ENCODE results near the gene ERF.
A peak's percentile ranks its signal among the peaks of the same experiment; 100 is the strongest.

ERF gene

DNA sequence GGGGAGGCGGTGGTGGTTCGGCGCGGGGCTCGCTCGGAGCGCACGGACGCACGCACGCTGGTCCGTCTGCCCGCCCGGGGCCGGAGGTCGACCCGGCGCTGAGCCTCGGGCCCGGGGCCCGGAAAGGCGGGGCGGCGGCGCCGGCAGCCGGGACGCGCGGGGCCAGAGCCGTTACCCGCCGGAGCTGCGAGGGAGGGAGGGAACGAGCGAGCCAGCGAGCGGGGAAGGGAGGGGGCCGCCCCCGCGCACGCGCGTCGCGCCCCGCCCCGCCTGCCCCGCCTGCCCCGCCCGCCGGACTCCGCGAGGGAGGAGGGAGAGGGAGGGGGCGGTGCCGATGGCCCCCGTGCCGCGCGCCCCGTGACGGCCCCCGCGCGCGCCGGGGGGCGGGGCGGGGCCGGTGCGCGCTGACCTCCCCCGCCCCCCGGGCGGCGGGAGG is 29.2 kb upstream of the ERF start:
- Mint-ChIP-seq H3K9me3 (no peaks in the 10 kb centered on the region), H3K4me3 (no peak overlapping the region), H3K4me1 (ENCODE audit: low read depth) (peaks cover 45% of the 10 kb centered on the region), H3K36me3 (ENCODE audit: low read depth) (peaks cover 28% of the 10 kb centered on the region), H3K27ac (no peak overlapping the region), H3K27me3 (no peaks in the 10 kb centered on the region)
- intact Hi-C loops (cut with micrococcal nuclease) = no loop called here

DNA sequence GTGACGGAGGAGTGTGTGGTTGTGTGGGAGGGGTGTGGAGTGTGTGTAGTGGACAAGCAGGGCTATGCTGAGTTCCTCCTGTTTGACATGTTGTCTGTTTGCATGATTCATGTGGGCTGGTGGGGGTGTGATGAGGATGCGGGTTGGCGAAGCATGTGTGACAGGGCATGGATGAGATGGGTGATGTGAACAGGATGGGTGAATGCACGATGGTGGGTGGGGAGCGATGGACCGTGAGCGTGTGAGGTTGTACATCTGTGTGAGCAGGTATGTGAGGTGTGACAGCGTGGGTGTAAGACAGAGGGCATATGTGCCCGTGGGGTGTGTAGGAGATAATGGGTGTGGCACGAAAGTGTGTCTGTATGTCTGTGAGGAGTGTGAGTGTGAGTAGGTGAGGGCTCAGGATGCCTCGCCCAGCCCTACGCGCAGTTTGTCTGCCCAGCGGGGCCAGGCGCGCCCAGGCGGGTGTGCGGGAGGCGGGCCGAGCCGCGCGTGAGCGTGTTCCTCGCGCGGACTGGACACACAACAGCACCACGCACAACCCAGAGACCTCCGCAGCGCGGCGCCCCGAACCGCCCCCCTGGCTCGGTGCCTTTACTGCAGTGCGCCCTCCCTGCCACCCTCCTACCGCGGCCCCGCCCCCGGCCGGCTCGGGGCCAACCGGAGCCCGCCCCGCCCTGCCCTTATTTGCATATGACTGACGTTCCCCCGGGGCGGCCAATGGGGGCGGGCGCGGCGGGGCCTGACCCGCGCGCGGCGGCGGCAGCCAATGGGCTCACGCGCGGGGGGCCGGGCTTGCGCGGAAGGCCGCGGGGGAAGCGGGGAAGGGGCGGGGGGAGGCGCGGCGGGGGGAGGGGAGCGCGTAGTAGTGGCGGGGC is 28.5 kb upstream of the ERF start:
- Mint-ChIP-seq H3K36me3 (ENCODE audit: low read depth) (peaks cover 28% of the 10 kb centered on the region), H3K27me3 (no peaks in the 10 kb centered on the region), H3K27ac (no peak overlapping the region), H3K4me1 (ENCODE audit: low read depth) (peaks cover 48% of the 10 kb centered on the region), H3K4me3 (no peak overlapping the region), H3K9me3 (no peaks in the 10 kb centered on the region)
- intact Hi-C loops (cut with micrococcal nuclease) = loop anchor here (1.0 to 2.0 kb wide), 3 partner anchors 15 to 41 kb away; partner anchors contain the start of genes CIC, ERF and GSK3A

DNA sequence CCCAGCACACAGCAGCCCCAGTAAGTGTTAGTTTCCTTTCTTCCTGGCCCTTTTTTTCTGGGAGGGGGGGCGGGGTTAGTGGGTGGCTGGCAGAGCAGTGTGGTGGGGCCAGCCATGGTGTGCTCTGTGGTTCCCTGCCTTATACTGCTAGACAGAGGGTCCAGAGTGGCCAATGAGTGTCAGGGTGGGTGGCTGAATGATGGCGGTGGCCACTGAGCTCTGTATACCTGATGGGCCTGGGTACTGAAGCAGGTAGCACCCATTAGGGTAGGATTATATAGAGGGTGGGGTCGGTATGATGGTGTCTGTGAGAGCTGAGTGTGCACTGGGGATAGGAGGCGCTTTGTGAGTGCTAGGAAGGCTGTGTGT is 27.9 kb upstream of the ERF start:
- H3K27me3 Mint-ChIP-seq = no peaks in the 10 kb centered on the region
- intact Hi-C loops (cut with micrococcal nuclease) = loop anchor here (1.0 to 2.0 kb wide), 3 partner anchors 14 to 40 kb away; partner anchors contain the start of genes CIC, ERF and GSK3A
- H3K4me3 Mint-ChIP-seq = no peak overlapping the region
- peaks cover 52% of the 10 kb centered on the region for H3K4me1 Mint-ChIP-seq (ENCODE audit: low read depth)
- H3K9me3 Mint-ChIP-seq = no peaks in the 10 kb centered on the region
- H3K36me3 Mint-ChIP-seq (ENCODE audit: low read depth) = peaks cover 28% of the 10 kb centered on the region
- no peak overlapping the region for H3K27ac Mint-ChIP-seq

DNA sequence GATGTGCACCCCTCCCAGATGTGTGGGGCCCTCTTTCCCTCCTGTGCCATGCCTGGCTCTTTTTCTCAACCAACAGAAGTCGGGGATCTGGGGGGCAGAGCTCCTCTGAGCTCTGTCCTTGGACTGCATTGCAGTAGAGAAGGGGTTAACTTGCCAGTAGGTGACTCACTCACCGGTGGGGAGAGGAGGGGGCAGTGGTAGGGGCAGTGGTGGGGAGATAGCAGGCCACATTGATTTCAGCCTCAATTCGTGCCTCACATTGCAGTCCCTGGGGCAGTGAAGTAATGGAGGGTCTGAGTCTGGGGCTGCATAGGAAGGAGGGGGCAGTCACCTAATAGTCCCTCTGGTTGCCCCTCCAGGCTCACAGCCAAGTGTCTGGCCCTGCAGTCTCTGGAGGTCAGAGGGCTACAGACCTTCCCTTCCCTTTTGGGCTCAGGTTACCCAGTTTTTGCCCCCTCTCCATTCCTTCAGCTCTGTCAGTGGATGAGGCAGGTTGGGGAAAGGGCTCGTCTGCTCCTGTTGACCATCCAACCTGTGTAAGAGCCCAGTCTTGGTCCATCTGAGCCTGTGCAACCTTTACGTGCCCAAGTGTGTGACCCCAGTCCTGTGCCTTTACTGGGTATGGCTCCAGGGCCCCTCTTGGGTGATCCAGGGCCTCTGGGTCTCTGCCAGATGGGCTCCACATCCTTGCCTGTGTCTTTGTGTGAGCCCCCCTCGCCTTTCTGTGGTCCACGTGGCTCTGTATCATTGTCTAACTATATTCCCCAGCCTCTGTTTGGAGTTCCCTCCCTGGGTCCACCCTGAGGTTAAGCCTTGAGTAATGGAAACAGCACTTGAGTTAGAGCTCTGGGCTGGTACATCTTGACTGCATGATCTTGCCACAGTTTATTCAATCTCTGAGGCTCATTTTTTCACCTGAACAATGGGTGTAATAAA is 27.2 kb upstream of the ERF start:
- intact Hi-C loops (cut with micrococcal nuclease) = loop anchor here (2.0 kb wide), 2 partner anchors 13 to 39 kb away; partner anchors contain the start of genes CIC and GSK3A
- Mint-ChIP-seq H3K27ac (no peak overlapping the region), H3K9me3 (no peaks in the 10 kb centered on the region), H3K4me3 (peak overlapping the region; percentile 44), H3K36me3 (ENCODE audit: low read depth) (peaks cover 28% of the 10 kb centered on the region), H3K4me1 (ENCODE audit: low read depth) (peaks cover 53% of the 10 kb centered on the region), H3K27me3 (no peaks in the 10 kb centered on the region)

DNA sequence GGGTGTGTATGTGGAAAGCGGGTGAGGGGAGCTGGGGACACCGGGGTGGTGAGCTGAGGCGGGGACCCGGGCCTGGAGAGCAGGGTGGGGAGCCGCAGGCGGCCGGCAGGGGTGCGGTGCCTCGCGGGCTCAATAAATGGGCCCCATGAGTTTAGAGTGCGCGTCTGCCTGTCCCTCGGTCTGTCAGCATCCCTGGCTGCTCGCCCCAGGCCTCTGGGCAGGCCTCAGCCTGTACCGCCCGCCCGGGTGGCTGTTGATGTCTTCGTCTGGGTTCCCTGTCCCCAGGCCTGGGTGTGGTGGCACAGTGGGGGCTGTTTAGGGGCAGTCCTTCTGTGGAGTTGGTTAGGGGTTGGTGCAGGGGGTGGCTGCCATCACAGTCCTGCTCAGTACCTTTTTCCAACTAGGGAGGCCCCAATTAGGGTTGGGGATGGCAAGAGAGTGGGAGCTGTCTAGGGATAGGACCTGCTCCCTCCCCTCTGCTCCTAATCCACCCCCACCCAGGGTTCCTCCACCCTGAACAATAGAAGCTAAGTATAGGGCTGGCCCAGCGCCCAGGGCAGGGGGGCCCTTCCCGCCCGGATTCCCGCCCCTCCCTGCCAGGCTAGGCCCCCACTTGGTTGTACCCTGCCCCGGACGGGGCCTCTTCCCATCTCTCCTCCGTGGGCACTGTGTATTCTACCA is 26.4 kb upstream of the ERF start:
- intact Hi-C loops (cut with micrococcal nuclease) = no loop called here
- Mint-ChIP-seq H3K4me3 (peak overlapping the region; percentile 80), H3K36me3 (ENCODE audit: low read depth) (peaks cover 25% of the 10 kb centered on the region), H3K27ac (no peak overlapping the region), H3K27me3 (no peaks in the 10 kb centered on the region), H3K4me1 (ENCODE audit: low read depth) (peaks cover 49% of the 10 kb centered on the region), H3K9me3 (no peaks in the 10 kb centered on the region)

DNA sequence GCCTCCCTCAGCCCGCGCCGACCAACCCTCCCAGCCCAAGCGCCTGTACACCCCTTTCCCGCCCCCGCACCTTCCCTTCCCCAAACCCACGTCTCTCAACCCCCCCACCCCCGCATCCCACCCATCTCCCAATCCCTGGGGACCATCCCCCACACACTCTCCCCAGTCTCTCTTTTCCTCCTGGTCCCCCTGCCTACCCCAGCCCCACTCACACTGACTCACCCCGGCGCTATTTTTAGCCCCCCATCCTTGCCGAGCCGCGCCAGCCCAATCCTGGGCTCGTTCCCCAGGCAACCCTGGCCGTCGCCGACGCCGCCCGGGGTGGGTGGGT is 25.9 kb upstream of the ERF start:
- Mint-ChIP-seq H3K27me3 (no peaks in the 10 kb centered on the region), H3K36me3 (ENCODE audit: low read depth) (peaks cover 30% of the 10 kb centered on the region), H3K4me3 (peak overlapping the region; percentile 80), H3K4me1 (ENCODE audit: low read depth) (peaks cover 49% of the 10 kb centered on the region), H3K27ac (no peak overlapping the region), H3K9me3 (no peaks in the 10 kb centered on the region)
- intact Hi-C loops (cut with micrococcal nuclease) = no loop called here

DNA sequence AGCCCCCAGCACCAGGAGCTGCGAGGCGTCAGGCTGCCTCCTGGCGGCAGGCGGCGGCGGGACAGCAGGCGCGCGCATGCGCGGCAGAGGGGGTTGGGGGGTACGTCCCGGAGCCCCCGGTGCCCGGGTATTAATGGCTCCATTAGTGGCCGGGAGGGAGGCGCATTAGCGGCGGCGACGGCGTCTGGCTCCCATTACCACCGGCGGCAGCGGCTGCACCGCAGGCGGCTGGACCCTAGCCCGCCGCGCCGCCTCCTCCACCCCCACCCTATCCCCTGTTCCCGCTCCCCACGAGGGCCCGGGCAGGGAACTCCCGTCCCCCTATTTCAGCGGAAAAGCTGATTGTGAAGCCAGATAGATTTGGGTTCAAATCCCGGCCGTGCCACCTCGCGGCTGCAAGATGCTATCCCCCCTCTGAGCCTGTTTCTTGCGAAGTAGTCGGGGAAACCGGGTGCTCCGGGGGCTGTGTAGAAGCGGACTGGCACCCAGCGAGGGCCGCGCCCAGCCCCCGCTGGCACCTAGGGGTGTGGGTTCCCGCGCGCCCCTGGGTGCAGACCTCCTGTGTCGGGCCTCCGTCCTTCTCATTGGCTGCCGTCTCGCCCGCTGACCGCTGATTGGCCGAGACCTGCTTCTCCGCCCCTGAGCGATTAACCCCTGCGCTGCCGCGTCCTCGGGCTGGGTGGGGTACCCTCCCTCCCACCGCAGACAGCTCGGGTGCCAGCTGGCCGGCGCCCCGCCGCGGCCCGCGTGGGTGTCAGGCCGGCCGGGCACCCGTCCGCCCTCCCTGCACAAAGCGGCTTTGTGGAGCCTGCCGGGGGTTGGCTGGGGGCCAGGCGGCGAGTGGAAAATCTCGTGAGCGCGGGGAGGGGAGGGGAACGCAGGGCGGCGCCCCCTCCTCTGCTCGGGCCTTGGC is 25.2 kb upstream of the ERF start:
- Mint-ChIP-seq H3K27me3 (no peaks in the 10 kb centered on the region), H3K36me3 (ENCODE audit: low read depth) (peaks cover 35% of the 10 kb centered on the region), H3K27ac (no peak overlapping the region), H3K4me3 (peak overlapping the region; percentile 80), H3K9me3 (no peaks in the 10 kb centered on the region), H3K4me1 (ENCODE audit: low read depth) (peaks cover 49% of the 10 kb centered on the region)
- intact Hi-C loops (cut with micrococcal nuclease) = no loop called here

DNA sequence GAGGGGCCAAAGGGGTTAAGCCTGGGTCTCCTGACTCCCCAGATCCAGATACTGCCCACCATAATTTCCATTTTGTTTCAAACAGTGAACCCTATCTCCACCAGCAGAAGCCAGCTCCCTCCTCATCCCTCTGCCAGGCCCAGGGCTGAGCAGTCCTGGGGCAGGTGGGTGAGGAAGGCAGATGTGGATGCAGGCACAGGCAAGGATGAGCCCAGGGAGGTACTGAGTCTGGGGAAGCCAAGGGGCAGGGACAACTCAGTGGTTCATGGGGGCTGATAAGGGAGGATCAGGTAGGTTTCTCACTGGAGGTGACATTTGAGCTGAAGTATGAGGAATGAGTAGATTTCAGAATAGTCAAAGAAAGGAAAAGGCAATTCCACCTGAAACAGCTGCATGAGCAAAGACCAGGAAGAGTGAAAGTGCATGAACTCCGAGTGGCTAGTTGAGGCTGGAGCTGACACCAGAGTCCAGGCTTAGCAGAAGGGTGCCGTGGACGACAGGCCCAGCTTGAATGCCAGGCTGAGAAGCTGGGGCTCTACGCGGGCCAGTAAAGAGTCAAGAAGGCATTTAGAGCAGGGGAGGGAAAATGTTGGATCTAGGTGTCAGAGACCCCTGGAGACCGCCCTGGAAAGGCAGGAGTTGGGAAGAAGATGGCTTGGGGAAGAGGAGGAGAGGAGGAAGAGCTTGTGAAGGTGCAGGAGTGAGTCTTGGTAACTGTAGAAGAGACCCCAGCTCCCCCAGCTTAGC is 24.4 kb upstream of the ERF start:
- intact Hi-C loops (cut with micrococcal nuclease) = no loop called here
- Mint-ChIP-seq H3K9me3 (no peaks in the 10 kb centered on the region), H3K27ac (no peak overlapping the region), H3K27me3 (no peaks in the 10 kb centered on the region), H3K4me1 (ENCODE audit: low read depth) (peaks cover 50% of the 10 kb centered on the region), H3K4me3 (peak overlapping the region; percentile 80), H3K36me3 (ENCODE audit: low read depth) (peaks cover 43% of the 10 kb centered on the region)

DNA sequence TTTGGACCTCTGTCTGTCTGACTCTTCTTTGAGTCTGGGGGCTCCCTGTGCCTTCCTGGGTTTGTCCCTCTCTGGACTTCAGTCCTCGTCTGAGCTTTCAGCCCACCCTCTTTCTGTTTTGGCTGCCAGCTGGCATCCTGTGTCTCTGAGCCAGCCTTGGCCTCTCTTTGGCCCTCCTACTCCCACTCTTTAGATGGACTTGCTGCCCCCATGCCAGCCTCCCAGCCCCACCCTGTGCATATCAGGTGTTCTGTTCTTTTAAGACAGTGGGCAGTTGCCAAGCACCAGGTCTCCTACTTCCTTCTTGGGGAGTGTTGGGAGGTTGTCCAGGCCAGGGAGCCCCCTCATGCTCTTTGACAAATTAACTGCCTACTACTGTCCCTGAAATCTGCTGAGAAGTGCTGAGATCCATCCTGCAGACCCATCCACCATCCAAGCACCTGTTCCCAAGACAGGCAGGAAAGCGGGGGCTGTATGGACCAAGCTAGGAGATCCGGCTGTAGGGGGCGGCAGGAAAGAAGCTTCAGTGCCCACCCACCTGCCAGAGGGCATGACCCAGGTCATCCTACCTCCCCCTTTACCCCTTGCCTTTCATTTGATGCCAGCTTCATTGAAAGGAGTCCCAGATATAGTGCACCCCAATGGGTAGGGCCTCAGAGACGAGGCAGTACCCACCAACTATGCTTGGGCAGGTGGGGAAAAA is 23.7 kb upstream of the ERF start:
- Mint-ChIP-seq H3K4me3 (peak overlapping the region; percentile 1), H3K36me3 (ENCODE audit: low read depth) (peaks cover 51% of the 10 kb centered on the region), H3K9me3 (no peaks in the 10 kb centered on the region), H3K27me3 (no peaks in the 10 kb centered on the region), H3K4me1 (ENCODE audit: low read depth) (peaks cover 57% of the 10 kb centered on the region), H3K27ac (no peak overlapping the region)
- intact Hi-C loops (cut with micrococcal nuclease) = no loop called here

DNA sequence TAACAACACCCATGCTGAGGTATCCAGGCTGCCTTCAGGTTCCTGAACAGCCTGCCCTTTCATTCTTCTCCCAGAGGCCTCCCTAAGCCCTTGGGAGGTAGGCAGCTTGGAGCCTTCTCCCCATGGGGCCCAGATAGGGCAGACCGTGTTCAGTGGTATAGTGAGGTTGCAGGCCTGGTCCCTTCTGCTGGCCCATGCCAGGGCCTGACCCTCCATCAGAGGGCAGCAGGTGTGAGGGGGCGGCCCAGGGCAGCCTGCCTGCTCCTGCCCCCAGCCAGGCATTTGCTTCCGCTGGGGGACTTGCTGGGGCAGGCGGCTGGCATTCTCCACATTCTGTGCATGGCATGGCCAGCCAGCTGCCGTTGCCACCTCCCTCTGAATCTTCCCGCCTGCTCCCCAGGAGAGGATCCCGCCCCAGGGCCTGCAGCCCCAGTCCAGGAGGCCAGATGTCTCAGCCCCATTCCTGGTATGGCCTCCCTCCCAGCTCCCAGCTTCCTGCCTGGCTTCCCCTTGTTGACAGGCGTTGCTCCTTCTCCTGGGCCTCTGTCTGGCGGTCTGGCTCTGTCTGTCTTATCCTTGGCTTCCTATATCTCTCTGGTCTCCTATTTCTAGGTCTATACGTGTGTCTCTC is 23.0 kb upstream of the ERF start:
- intact Hi-C loops (cut with micrococcal nuclease) = no loop called here
- no peaks in the 10 kb centered on the region for H3K9me3 Mint-ChIP-seq
- H3K27ac Mint-ChIP-seq = no peak overlapping the region
- H3K27me3 Mint-ChIP-seq = no peaks in the 10 kb centered on the region
- H3K4me1 Mint-ChIP-seq (ENCODE audit: low read depth) = peaks cover 62% of the 10 kb centered on the region
- peaks cover 57% of the 10 kb centered on the region for H3K36me3 Mint-ChIP-seq (ENCODE audit: low read depth)
- H3K4me3 Mint-ChIP-seq = peak overlapping the region; percentile 1

DNA sequence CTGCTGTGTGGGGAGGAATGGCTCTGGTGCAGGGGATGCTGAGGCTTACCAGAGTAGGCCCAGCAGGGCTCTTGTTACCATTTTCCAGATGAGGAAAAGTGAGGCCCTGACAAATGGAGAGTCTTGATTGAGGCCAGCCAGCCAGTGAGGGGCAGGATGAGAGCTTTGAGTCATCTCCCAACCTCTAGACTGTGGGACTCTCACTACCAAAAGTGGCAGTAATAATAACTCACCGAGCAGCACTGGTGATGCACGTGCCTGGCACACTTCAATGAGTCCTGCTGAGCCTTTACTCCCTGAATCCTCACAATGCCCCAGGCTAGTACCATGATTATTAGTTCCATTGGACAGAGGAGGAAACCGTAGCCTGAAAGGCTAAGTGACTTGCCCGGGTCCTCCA is 21.9 kb upstream of the ERF start:
- H3K4me1 Mint-ChIP-seq (ENCODE audit: low read depth) = peaks cover 68% of the 10 kb centered on the region
- no peaks in the 10 kb centered on the region for H3K27me3 Mint-ChIP-seq
- no peaks in the 10 kb centered on the region for H3K9me3 Mint-ChIP-seq
- H3K27ac Mint-ChIP-seq = no peak overlapping the region
- no peak overlapping the region for H3K4me3 Mint-ChIP-seq
- intact Hi-C loops (cut with micrococcal nuclease) = no loop called here
- peaks cover 68% of the 10 kb centered on the region for H3K36me3 Mint-ChIP-seq (ENCODE audit: low read depth)

DNA sequence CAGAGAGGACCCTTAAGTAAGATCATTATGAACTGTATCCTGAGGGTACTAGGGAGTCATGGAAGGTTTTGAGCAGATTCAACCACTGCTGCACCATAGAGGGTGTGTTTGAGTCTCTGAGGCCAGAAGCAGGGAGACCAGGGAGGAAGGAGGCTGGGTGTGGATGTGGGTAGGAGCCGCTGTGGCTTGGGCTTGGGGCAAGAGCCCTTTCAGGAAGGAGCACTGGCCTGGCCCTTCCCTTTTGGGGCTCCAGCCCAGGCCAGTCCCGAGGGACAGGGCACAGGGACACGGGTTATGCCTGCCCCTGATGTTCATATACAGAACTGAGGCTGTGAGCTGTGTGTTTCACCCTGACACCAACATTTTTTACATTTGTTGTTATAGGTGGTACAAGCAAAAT is 21.4 kb upstream of the ERF start:
- intact Hi-C loops (cut with micrococcal nuclease) = no loop called here
- H3K4me3 Mint-ChIP-seq = peak overlapping the region; percentile 25

More for the DNA sequence above, 21.4 kb upstream of the ERF start:
- Mint-ChIP-seq H3K9me3 (no peaks in the 10 kb centered on the region), H3K36me3 (ENCODE audit: low read depth) (peaks cover 74% of the 10 kb centered on the region), H3K27ac (peak overlapping the region; percentile 28), H3K4me1 (ENCODE audit: low read depth) (peaks cover 73% of the 10 kb centered on the region), H3K27me3 (no peaks in the 10 kb centered on the region)
